ENCODE measurements around the gene PSMD11.

GRCh38 chr17:32492264-32492589 lies 47.9 kb downstream of the PSMD11 start:
- TF ChIP-seq CTCF (IDR thresholded peaks at IDR 0.05): no peak
- TF ChIP-seq POLR2A (IDR thresholded peaks at IDR 0.05): no peak
